ENCODE measurements around the gene SLC35G3.
"Not testable (repeated sequence)": the region's sequence is repeated elsewhere in the genome, so short reads cannot be mapped to it uniquely, and the experiment has no call there.

The SLC35G3 gene

GRCh38 chr17:35238821-35239220 is 44.6 kb upstream of the SLC35G3 start:
- TF ChIP-seq, protein P1, sequence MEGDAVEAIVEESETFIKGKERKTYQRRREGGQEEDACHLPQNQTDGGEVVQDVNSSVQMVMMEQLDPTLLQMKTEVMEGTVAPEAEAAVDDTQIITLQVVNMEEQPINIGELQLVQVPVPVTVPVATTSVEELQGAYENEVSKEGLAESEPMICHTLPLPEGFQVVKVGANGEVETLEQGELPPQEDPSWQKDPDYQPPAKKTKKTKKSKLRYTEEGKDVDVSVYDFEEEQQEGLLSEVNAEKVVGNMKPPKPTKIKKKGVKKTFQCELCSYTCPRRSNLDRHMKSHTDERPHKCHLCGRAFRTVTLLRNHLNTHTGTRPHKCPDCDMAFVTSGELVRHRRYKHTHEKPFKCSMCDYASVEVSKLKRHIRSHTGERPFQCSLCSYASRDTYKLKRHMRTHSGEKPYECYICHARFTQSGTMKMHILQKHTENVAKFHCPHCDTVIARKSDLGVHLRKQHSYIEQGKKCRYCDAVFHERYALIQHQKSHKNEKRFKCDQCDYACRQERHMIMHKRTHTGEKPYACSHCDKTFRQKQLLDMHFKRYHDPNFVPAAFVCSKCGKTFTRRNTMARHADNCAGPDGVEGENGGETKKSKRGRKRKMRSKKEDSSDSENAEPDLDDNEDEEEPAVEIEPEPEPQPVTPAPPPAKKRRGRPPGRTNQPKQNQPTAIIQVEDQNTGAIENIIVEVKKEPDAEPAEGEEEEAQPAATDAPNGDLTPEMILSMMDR (IDR thresholded peaks at IDR 0.05; ENCODE audit: low read depth, low read length, missing control alignments), result no peak
- no peak for DNase-seq (ENCODE audit: extremely low read depth, low read depth)
- H3K4me3 ChIP-seq (replicated peaks; ENCODE audit: low read depth, low read length), result no peak overlapping the region

- TF ChIP-seq, protein P1 (IDR thresholded peaks at IDR 0.05; ENCODE audit: low read depth, low read length, missing control alignments), result no peak
- no peak overlapping the region for H3K4me3 ChIP-seq (replicated peaks; ENCODE audit: low read depth, low read length)
- DNase-seq (ENCODE audit: extremely low read depth, low read depth), result no peak
Measured at GRCh38 chr17:35236821-35237220, 42.6 kb upstream of the SLC35G3 start.

GRCh38 chr17:35235917-35236316 is 41.7 kb upstream of the SLC35G3 start:
- TF ChIP-seq, protein P1 (IDR thresholded peaks at IDR 0.05; ENCODE audit: low read depth, low read length, missing control alignments), result no peak
- DNase-seq (ENCODE audit: extremely low read depth, low read depth), result no peak
- no peak overlapping the region for H3K4me3 ChIP-seq (replicated peaks; ENCODE audit: low read depth, low read length)

DNA sequence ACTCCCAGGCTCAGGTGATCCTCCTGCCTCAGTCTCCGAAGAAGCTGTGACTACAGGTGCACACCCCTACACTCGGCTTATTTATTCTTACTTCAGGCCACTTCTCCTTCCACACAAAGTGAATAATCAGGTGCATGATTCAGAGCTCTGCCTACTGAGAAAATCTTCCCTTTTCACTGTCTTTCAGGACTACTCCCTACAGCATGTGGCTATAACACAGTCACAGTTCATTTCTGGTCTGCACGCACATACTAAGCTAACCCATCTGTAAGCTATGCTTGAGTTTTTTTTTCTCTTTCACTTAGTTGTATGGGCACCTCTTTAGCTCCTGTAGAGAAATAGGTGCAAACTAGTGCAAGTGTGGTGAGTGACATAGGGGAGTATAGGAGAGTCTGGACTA is 41.1 kb upstream of the SLC35G3 start:
- no peak overlapping the region for H3K4me3 ChIP-seq (replicated peaks; ENCODE audit: low read depth, low read length)
- TF ChIP-seq, protein P1 (IDR thresholded peaks at IDR 0.05; ENCODE audit: low read depth, low read length, missing control alignments), result no peak
- DNase-seq (ENCODE audit: extremely low read depth, low read depth), result no peak

DNA sequence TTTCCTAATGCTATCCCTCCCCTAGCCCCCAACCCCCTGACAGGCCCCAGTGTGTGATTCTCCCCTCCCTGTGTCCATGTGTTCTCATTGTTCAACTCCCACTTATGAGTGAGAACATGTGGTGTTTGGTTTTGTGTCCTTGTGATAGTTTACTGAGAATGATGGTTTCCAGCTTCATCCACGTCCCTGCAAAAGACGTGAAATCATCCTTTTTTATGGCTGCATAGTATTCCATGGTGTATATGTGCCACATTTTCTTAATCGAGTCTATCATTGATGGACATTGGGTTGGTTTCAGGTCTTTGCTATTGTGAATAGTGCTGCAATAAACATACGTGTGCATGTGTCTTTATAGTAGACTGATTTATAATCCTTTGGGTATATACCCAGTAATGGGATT is 40.1 kb upstream of the SLC35G3 start:
- not testable (repeated sequence) for DNase-seq (ENCODE audit: extremely low read depth, low read depth); H3K4me3 ChIP-seq (replicated peaks; ENCODE audit: low read depth, low read length)

DNA sequence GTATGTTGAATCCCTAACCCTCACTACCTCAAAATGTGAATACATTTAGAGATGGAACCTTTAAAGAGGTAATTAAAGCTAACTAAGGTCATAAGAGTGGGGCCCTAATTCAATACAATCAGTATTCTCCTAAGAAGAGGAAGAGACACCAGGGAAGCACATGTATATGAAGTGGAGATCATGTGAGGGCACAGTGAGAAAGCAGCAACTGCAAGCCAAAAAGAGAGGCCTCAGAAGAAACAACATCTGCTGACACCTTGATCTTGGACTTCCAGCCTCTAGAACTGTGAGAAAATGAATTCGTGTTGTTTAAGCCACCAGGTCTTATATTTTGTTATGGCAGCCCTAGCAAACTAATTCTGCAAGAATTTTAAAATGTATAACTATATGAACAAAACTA is 35.4 kb upstream of the SLC35G3 start:
- H3K4me3 ChIP-seq (replicated peaks; ENCODE audit: low read depth, low read length), result no peak overlapping the region
- TF ChIP-seq, protein P1 (IDR thresholded peaks at IDR 0.05; ENCODE audit: low read depth, low read length, missing control alignments), result no peak
- DNase-seq (ENCODE audit: extremely low read depth, low read depth), result no peak

DNA sequence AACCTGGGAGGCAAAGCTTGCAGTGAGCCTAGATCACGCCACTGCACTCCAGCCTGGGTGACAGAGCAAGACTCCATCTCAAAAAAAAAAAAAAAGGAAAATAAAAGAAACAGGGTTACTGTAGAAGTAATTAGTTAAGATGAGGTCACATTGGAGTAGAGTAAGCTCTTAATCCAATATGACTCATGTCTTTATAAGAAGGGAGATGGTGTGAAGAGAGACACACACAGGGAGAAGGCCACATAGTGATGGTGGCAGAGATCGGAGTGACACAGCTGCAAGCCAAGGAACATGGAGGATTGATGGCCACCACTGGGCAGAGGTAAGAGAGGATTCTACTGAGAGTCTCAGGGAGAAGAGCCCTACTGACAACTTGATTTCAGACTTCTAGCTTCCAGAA is 33.4 kb upstream of the SLC35G3 start:
- DNase-seq (ENCODE audit: extremely low read depth, low read depth), result no peak
- TF ChIP-seq, protein P1 (IDR thresholded peaks at IDR 0.05; ENCODE audit: low read depth, low read length, missing control alignments), result no peak
- no peak overlapping the region for H3K4me3 ChIP-seq (replicated peaks; ENCODE audit: low read depth, low read length)

Data from HFF-Myc (cell line).